Fibroblast of the aortic adventitia (primary cell): ENCODE measurements around the gene CAMK2G. TPM values are rescaled to one million over a fixed set of nuclear protein-coding genes. Genes with fewer than 3 reads are reported as not detected.
"Not testable (repeated sequence)": the region's sequence is repeated elsewhere in the genome, so short reads cannot be mapped to it uniquely, and the experiment has no call there.

Experiments
- DNase-seq: peaks from one replicate; pipeline ENCODE4 v3.0.0-alpha.2; 2010; ENCODE audit warnings: low read depth
- H3K4me3 ChIP-seq: 2 replicates; pipeline ENCODE4 v1.5.1; 2011; ENCODE audit warnings: low read depth, mild to moderate bottlenecking, control low read depth, low read length, moderate library complexity
- CTCF ChIP-seq: IDR thresholded peaks from 2 replicates; pipeline ENCODE4 v1.5.1; 2011; ENCODE audit warnings: mild to moderate bottlenecking, low read length, control low read depth, inconsistent platforms; ENCODE audit not compliant: insufficient read depth
- total RNA-seq: library from RNA; depleted of rRNA; stranded (reverse); fragments of >200 nt; gene quantifications from 2 replicates; pipeline ENCODE4 v1.2.3, GENCODE V29; 2012; ENCODE audit warnings: low replicate concordance

CAMK2G gene
- total RNA-seq, result 25.8 and 31.2 TPM in 2 replicates

- TF ChIP-seq CTCF, result no peak
- DNase-seq, result peak; percentile 76
- H3K4me3 ChIP-seq, result peak within 1 kb of the TSS; percentile 79
These were observed at the start of gene CAMK2G for GRCh38 chr10:73874267-73875138. CAMK2G (minus strand) TSS chr10:73874555; CDS start chr10:73874461, 94 bp downstream.

GRCh38 chr10:73922864-73923133 is 48.4 kb upstream of the CAMK2G start:
- TF ChIP-seq CTCF, result no peak
- no peak overlapping the region for H3K4me3 ChIP-seq
- DNase-seq, result no peak

GRCh38 chr10:73922007-73922863 is 47.9 kb upstream of the CAMK2G start:
- DNase-seq, result no peak
- no peak overlapping the region for H3K4me3 ChIP-seq
- TF ChIP-seq CTCF, result no peak

- DNase-seq, result peak; percentile 52
- TF ChIP-seq CTCF, result no peak
- no peak overlapping the region for H3K4me3 ChIP-seq
These were observed 45.7 kb upstream of the CAMK2G start for GRCh38 chr10:73920089-73920488.

- DNase-seq, result not testable (repeated sequence)
These were observed 45.1 kb upstream of the CAMK2G start for GRCh38 chr10:73919481-73919880.

GRCh38 chr10:73917566-73918305 is 43.4 kb upstream of the CAMK2G start:
- no peak for DNase-seq
- no peak for TF ChIP-seq CTCF
- H3K4me3 ChIP-seq, result no peak overlapping the region

More at GRCh38 chr10:73919481-73919880, 45.1 kb upstream of the CAMK2G start:
- not testable (repeated sequence) for H3K4me3 ChIP-seq
